Left cardiac atrium (tissue), 4 donors: ENCODE measurements around the gene GALNT13. TPM values are rescaled to one million over a fixed set of nuclear protein-coding genes. Genes with fewer than 3 reads are reported as not detected.
A peak's percentile ranks its signal among the peaks of the same experiment; 100 is the strongest.

Source experiments
- ATAC-seq, 2 donors: fragments of 200-7000 bp; cut with Tn5 transposase; one replicate each; pipeline ENCODE4 v1.9.1; 2020; ENCODE audit warnings: mild to moderate bottlenecking in 2 of 2, moderate library complexity in 2 of 2
- DNase-seq: peaks from one replicate; pipeline ENCODE4 v3.0.0-alpha.2; 2020
- intact Hi-C, 2 donors: fragments of 100-400 bp; cut with DNase I; formaldehyde crosslinking; loops; one replicate each; pipeline versions ENCODE4 v1.14.1 to v1.15.1; 2022 to 2023
- total RNA-seq, 2 donors: library from RNA; stranded (reverse); fragmentation: NEBNext Ultra II Directional; extraction: Animal tissue kit (Norgen Biotek cat#: 25700); gene quantifications; one replicate each; pipeline ENCODE4 v1.2.1, GENCODE V29; 2021
- donor health status: DM: no; HTN: yes; CAD: no.
- donor health status: DM: no; HTN: yes; CAD: no; lungs with severe emphysema.
- donor health status: DM: yes; HTN: yes; CAD: no.
- donor health status: Dilated cardiomyopathy.

Gene GALNT13
- total RNA-seq, 2 donors from 2014 or later, result 1.9 to 3.2 TPM

DNA sequence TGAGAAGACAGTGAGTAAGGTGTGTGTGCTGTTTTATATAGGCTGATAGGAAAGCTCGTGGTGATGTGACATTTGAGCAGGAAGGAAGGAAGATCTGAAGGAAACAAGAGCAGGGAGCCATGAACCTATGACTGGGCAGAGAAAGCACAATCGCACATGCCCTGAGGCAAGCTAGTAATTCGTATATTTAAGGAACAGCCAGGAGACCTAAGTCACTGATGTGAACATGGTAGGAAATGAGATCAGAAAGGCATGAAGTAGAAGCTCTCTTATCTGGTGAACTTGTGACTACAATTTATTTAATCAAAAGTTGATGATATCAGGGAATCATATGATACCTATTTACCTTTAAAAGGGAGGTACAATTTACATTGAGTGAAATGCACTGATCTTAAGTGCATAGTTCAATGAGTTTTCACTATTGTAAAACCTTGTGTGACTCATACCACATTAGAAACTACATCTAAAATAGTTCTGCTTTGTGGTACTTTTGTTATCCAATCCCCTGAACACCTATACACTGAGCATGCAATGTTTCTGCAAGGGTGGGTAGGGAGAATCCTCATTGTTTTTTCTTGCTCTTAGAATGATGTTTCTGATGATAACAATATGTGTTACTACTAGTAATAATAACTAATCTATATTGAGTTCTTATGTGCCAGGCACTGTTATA is 67.5 kb downstream of the GALNT13 start:
- ATAC-seq, result no peak
- intact Hi-C loops, result no loop called here

DNA sequence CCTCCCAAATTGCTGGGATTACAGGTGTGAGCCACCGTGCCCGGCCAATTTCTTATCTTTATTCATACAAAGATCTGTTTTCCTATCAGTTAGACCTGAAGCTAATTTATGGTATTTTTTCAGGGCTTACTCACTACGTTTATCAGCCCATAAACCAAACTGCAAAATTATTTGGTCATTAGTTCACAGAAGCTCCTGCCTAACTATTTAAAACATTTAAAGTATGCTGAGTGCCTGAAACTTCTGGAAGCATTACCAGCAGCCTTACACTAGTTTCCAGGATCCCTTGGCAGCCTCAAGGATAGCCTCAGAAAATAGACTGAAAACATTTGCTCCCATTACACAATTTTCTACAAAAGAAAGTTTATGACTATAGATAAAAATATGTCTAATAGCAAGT is 68.8 kb downstream of the GALNT13 start:
- DNase-seq, result no peak
- intact Hi-C loops, result no loop called here
- ATAC-seq, result peak in 1 of 2 donors; percentile 78

More for the DNA sequence above, 67.5 kb downstream of the GALNT13 start:
- no peak for DNase-seq

DNA sequence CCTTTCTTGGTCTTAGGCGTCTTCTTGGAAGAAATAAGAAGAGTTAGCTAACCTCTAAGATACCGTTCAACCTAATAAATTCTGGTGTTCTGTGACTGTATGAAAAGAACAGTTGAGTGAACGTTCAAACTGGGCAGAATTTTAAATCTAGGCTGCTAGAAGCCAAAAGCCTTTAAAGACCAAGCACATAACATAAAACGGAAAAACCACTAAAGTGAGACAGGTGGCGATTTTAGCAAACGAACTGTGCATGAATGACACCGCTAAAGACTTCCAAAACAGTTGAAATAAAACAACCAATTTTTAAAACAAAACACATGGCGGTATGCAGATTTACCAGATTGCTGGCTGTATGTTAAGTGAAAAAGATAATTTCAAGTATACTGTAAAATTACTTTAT is 73.1 kb downstream of the GALNT13 start:
- intact Hi-C loops, result no loop called here
- DNase-seq, result no peak
- ATAC-seq, result no peak

DNA sequence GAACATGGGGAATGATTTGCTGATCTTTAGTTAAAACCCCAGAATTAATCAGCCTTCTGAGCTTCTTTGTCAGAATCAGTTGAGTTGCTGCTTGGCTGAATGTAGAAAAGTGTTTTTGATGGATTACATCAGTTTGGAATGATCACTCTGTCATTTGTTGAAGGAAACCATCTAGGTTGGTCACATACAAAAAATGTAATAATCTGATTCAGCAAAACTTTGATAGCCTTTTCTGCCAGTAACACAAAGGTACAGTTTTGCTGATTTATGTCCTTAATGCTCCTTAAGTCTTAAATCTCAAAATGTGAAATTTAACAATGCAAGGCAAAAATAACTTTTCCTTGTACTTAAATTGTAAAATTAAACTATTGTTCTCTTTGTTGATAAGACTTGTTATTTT is 74.3 kb downstream of the GALNT13 start:
- no peak for ATAC-seq
- intact Hi-C loops, result no loop called here

DNA sequence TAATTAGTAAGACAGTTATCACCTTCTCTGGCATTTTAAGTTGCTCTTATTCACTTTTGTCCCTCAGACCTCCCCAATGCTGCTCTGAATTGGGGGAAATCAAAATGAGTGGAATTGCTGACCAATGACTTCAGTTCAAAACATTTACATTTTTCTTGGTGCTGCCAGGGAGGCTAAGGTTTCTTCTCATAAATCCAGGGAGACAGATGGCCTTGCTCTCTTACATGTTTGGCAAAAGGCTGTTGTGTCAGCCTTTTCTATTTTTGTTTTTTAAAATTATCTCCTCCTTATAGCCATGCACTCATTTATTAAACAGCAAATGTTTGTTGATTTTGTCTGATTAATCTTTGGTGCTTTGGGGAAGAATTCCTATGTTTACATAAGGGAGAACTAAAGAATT is 82.0 kb downstream of the GALNT13 start:
- DNase-seq, result no peak
- ATAC-seq, result no peak
- intact Hi-C loops, result no loop called here

More for the DNA sequence above, 74.3 kb downstream of the GALNT13 start:
- no peak for DNase-seq

DNA sequence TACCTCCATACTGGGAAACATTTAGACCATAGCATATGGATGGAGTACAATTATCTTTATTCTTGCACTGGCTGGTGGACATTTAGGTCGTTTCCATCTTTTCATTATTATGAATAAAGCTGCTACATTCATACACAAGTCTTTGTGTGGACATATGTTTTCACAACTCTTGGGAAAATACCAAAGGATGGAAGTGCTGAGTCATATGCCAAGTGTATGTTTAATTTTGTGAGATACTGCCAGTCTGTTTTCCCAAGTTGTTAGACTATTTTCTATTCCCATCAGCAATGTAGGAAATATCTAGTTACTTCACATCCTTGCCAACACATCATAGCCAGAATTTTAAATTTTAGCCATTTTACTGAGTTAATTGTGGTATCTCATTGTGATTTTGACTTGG is 91.5 kb downstream of the GALNT13 start:
- intact Hi-C loops, result no loop called here
- DNase-seq (no peak), ATAC-seq (no peak)

DNA sequence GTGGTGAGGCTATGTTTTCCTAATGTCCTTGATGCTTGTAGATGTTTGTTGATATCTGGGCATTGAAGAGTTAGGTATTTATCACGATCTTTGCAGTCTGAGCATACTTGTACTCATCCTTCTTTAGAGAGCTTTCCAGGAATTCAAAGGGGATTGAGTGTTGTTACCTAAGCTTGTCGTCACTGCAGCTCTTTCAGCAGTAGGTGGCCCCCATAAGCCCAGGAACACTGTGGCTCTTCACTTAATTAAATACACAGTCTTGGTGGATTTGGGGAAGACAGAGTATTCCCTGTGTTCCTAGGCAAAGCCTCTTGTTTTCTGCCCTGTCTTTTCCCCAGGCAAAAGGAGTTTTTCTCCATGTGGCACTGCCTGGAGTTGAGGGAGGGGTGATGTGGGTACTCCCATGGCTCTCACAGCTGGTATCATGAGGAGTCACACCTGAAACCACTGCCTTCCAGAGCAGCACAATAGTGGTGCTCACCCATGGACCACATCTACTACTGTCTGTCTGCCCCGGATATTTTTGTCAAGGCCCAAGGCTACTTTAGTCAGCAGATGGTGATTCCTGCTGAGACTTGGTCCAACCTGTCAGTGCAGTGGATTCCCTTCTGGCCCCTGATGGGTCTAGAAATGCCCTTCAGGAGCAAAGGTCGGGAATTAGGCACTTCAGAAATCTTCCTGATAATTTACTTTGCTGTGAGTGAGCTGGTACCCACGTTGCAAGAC is 95.7 kb downstream of the GALNT13 start:
- ATAC-seq (no peak), DNase-seq (no peak)
- intact Hi-C loops, result no loop called here

DNA sequence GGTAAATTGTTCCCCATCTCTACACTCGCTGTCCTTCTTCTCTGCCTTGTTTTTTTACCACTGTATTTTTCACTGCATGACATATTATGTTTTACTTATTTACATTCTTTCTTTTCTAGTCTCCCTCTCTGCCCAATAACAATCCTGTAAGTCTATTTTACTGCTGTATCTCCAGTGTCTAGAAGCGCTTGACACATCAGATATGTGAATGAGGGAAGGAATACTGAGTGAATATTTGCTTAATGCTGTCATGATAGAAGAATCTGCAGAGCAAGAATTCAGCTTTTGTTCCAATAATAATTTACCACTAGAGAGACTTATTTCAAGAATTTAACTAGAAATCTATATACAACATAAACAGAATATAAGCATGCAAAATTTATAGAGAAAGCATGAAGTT is 99.5 kb downstream of the GALNT13 start:
- ATAC-seq, result peak in 1 of 2 donors; percentile 33
- intact Hi-C loops, result no loop called here
- DNase-seq, result no peak

DNA sequence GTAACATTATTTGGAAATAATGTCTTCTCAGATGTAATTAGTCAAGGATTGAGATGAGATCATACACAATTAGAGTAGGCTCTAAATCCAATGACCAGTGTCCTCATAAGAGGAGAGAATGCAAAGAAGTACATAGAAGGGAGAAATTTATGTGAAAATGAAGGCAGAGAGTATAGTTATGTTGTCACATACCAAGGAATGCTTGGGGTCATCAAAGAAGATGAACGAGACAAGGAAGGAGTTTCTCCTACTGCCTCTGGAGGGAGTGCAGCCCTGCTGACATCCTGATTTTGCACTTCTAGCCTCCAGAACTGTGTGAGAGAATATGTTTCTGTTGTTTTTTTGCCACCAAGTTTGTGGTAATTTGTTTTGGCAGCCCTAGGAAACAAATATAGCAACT is 100.1 kb downstream of the GALNT13 start:
- ATAC-seq (no peak), DNase-seq (no peak)
- intact Hi-C loops, result no loop called here

DNA sequence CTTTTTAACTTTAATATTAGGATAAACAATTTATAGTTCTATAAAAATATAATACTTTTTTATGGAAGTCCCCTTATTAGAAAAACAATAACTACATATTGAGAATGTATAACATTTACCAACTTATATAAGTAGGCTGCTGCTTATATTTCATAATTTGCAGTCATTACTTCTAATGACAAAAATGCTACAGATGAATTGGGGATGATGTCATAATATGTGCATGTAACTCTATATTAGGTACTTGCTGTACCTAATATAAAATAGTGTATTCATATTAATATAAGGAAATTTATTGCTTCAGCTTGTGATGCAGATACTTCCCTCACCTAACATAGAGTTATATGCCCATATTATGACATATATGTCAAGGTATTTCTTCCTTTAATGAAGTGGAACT is 100.7 kb downstream of the GALNT13 start:
- ATAC-seq, result no peak

DNA sequence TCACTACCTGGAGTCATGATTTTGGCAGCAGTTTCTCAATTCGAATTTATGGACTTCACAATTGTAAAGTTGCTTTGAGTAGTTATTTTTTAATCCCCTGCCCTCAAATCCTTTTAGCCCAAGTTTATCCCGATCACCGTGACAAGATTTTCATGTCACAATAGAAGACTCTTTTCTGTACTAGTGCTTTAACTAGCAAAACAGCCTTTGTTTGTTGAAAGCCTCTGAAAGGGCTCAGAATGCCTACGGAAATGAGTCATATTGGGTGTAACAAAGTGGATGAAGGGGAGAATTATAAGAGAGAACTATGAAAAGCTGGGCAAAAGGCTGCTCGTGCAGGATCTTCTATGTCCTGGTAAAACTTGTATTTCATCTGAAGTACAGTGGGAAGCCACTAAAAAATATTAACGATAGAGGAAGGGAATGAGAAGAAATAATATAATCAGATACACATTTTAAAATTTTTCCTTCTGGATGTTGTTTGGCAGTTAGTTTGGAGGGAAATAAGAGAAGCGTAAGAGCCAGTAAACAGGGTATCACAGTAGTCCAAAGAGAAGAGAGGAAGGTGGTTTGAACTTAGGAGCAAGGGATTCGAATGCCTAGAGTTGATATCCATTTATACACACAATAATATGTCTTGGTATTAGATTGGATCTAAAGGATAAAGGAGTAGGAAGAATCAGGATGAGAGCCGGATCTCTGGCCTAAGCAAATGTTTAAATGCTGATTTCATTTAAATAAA is 114.9 kb downstream of the GALNT13 start:
- DNase-seq (no peak), ATAC-seq (no peak)
- intact Hi-C loops, result no loop called here

More for the DNA sequence above, 100.7 kb downstream of the GALNT13 start:
- intact Hi-C loops, result no loop called here
- no peak for DNase-seq

DNA sequence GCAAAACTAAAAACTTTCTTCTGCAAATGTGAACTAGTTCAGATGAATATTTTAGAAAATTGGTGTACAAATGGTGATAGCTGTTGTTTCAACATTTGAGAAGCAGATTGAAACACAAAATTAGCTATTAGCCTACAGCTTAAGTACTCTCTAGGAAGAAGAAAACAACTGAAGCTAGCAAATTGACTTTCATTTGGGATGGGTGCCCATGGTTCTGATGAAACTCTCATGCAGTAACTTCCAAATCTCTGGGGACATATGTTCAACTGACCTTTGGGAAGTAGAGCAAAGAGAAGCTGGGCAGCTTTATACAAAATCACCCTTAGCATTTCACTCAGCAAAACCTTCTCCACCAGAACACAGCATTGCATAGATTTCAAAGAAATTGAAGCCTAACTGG is 119.0 kb downstream of the GALNT13 start:
- DNase-seq (no peak), ATAC-seq (peak in 1 of 2 donors; percentile 57)
- intact Hi-C loops, result no loop called here

DNA sequence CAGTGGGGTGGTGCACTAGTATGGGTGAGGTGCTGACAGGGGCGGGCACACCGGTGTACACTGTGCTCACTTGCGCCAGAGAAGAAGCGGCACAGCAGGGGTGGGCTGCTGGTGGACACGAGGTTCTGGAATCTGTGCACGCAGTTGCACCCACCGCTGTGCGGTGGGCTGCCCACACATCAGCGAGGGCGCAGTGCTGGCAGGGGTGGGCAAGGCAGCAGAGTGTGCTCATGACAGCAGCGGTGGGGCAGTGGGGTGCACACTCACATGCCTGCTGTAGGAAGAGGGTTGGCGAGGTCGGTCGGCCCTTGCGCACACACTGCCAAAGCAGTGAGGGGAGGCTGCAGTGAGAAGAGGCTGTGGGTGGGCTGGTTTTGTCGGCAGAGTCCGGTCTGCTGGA is 141.8 kb downstream of the GALNT13 start:
- ATAC-seq (no peak), DNase-seq (no peak)
- intact Hi-C loops, result no loop called here

DNA sequence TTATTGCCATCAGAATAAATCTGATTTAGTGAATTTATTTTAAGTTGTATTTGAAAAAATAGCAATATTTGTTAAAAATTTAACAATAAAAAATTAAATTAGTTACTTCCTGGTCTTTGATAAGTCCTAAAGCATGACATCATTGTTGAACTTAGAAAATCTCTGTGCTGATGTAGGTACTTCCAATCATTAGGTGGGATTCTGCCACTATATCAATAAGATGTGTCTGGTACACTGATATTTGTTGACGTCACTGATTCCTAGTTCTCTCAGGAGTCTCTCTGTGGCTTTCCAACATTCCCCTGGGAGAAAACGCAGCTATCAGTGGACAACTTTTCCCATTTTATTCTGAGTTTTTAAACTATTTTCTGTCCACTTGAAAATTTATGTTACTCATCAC is 143.5 kb downstream of the GALNT13 start:
- ATAC-seq, result no peak
- intact Hi-C loops, result no loop called here
- no peak for DNase-seq

DNA sequence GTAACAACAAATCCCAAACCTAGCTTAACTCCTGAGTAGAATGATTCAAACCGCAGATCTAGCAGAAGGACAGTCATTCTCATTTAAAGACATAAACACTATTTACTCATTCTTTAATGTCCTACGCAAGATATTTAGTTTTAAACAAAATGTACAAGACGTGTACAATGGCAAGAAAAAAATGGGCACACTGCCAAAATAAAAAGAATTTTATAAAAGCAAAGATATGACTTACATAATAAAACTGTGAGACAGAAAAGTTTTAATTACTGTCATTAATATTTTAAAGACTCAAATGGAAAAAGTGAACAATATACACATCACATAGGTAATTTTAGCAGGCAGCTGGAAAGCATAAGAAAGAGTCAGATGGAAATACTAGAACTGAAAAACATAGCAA is 157.8 kb downstream of the GALNT13 start:
- no peak for ATAC-seq
- intact Hi-C loops, result no loop called here
- no peak for DNase-seq

DNA sequence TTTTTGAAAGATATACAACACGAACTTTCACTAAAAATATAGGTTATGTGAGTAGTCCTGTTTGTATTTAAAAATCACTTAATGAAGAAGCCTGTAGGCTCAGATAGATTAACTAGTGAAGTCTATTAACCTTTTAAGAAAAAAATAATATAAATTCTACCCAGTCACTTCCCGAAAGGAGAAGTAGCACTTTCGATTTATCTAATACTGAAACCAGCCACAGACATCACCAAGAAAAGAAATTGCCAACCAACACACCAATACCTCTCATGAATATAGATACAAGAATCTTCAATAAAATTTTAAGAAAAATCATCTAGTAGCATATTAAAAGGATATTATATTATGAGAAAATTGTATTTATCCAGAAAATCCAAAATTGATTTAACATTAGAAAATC is 160.5 kb downstream of the GALNT13 start:
- intact Hi-C loops, result no loop called here
- no peak for ATAC-seq

DNA sequence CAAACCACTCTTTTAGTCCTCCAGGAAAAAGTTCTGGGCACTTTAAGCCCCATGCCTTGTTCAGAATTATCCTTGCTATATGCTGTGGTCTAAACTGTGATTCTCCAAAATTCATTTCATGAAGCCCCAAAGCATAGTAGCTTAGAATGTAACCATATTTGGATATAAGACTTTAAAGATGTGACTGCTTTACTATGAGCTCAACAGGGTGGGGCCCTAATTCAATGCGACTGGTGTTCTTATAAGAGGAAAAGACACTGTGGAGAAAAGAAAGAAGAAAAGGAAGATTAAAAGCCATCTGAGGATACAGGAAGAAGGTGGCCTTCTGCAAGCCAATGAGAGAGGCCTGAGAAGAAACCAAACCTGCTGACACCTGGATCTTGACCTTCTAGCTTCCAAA is 174.8 kb downstream of the GALNT13 start:
- DNase-seq, result no peak
- intact Hi-C loops, result no loop called here

More for the DNA sequence above, 160.5 kb downstream of the GALNT13 start:
- no peak for DNase-seq

DNA sequence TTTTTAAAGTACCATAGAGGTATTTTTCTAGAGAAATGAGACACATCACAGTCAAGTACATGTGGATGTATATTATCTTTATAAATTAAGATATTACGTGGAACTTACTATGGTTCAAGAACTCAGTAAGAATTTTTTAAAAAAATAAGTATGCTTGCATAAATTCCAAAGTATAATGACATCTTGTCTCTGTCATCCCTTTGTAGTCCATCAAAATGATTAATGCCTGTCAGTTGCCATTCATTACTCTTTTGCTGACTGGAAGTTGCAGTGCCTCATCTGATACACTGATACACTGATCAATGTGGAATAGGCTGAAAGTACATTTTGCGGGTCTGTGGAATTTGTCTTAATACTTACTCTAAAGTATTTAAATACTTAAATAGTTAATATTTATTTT is 177.2 kb downstream of the GALNT13 start:
- ATAC-seq, result no peak
- DNase-seq, result no peak
- intact Hi-C loops, result no loop called here

More for the DNA sequence above, 174.8 kb downstream of the GALNT13 start:
- ATAC-seq, result no peak

DNA sequence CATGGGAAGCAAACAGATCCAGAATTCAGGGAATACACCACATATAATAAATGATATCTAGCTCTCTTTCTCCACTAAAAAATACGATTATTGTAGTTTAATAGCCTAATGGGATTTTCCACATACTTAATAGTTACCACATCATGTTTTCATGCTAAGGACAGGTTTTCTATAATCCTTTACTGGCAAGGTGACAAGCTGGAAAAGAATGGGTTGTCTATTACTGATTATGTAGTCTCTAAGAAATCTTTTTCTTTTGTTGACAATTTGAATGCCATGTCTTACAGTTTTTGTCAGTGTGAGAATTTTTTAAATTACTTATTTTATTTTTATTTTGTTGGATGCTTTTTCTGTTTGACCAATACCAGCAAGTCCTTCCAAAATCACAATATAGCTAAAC is 177.8 kb downstream of the GALNT13 start:
- intact Hi-C loops, result no loop called here
- DNase-seq (no peak), ATAC-seq (no peak)

DNA sequence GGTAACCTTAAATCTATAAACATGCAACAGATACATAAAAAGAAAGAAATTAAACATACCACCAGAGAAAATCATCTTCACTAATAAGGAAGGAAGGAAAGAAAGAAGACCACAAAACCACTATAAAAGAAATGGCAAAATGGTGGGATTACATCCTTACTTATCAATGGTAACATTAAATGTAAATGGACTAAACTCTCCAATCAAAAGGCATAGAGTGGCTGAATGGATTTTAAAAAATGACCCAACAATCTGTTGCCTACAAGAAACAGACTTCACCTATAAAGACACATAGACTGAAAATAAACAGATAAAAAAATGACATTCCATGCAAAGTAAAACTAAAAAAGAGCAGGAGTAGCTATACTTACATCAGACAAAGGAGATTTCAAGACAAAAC is 195.4 kb downstream of the GALNT13 start:
- intact Hi-C loops, result no loop called here
- no peak for ATAC-seq

More for the DNA sequence above, 195.4 kb downstream of the GALNT13 start:
- DNase-seq, result no peak
